K562 (cell line): ENCODE measurements around the gene GPC2. TPM values are rescaled to one million over a fixed set of nuclear protein-coding genes. Genes with fewer than 3 reads are reported as not detected.

Experiments used
- BRD4 ChIP-seq: fragments of 200-600 bp; sonication (generic); IDR thresholded peaks from 2 replicates; pipeline ENCODE4 v1.6.1; 2017; ENCODE audit warnings: inconsistent platforms
- HEY1 ChIP-seq: fragments of 250-450 bp; sonication (Bioruptor Pico); IDR thresholded peaks from 2 replicates; pipeline ENCODE4 v1.5.0; 2020; ENCODE audit warnings: mild to moderate bottlenecking, moderate library complexity, borderline replicate concordance
- HOMEZ ChIP-seq: fragments of 250-450 bp; sonication (Bioruptor Pico); IDR thresholded peaks from 2 replicates; pipeline ENCODE4 v1.4.0; 2020; ENCODE audit warnings: mild to moderate bottlenecking, moderate library complexity
- MXI1 ChIP-seq: IDR thresholded peaks from 2 replicates; pipeline ENCODE4 v1.6.1; 2011; ENCODE audit warnings: low read depth, mild to moderate bottlenecking, improper control_type of control experiment, low read length
- NR1H2 ChIP-seq: sonication (generic); formaldehyde crosslinking; IDR thresholded peaks from 2 replicates; pipeline ENCODE4 v1.4.0; 2020; ENCODE audit warnings: mild to moderate bottlenecking, missing genetic modification reagents
- RBM22 ChIP-seq: fragments of 200-400 bp; formaldehyde crosslinking; IDR thresholded peaks from 2 replicates; pipeline ENCODE4 v1.6.1; 2018; ENCODE audit warnings: low read length, low read depth; ENCODE audit not compliant: poor library complexity, severe bottlenecking
- SIN3B ChIP-seq: fragments of 450-650 bp; IDR thresholded peaks from 2 replicates; pipeline ENCODE4 v1.6.1; 2017; ENCODE audit warnings: low read depth, mild to moderate bottlenecking, moderate library complexity
- SMC3 ChIP-seq: conservative IDR thresholded peaks from 2 replicates; pipeline ENCODE4 v1.6.1; 2011; ENCODE audit warnings: low read depth, low read length, improper control_type of control experiment; ENCODE audit not compliant: insufficient read depth
- STAT6 ChIP-seq: sonication (generic); formaldehyde crosslinking; IDR thresholded peaks from 2 replicates; pipeline ENCODE4 v1.8.1; 2023; ENCODE audit warnings: mild to moderate bottlenecking, missing genetic modification reagents
- ZFP1 ChIP-seq: fragments of 450-650 bp; formaldehyde crosslinking; IDR thresholded peaks from 2 replicates; pipeline ENCODE4 v1.4.0; 2020; ENCODE audit warnings: mild to moderate bottlenecking, mixed read lengths
- ZFPM2 ChIP-seq: fragments of 250-450 bp; sonication (Bioruptor Pico); IDR thresholded peaks from 2 replicates; pipeline ENCODE4 v1.5.1; 2022; ENCODE audit warnings: mild to moderate bottlenecking
- ZKSCAN3 ChIP-seq: fragments of 250-450 bp; sonication (Bioruptor Pico); IDR thresholded peaks from 2 replicates; pipeline ENCODE4 v1.4.0; 2020
- ZNF184 ChIP-seq: sonication (generic); formaldehyde crosslinking; IDR thresholded peaks from 2 replicates; pipeline ENCODE4 v1.5.0; 2020; ENCODE audit warnings: missing genetic modification reagents
- ZNF318 ChIP-seq, 2 experiments: fragments of 450-650 bp; IDR thresholded peaks; 2 replicates each; pipeline ENCODE4 v1.6.1; 2016; ENCODE audit warnings: mild to moderate bottlenecking in 2 of 2, borderline replicate concordance in 1 of 2, low read depth in 1 of 2, moderate library complexity in 1 of 2
- ZNF75A ChIP-seq: fragments of 450-650 bp; formaldehyde crosslinking; IDR thresholded peaks from 2 replicates; pipeline ENCODE4 v1.4.0; 2020; ENCODE audit warnings: mild to moderate bottlenecking
- polyA plus RNA-seq, 8 experiments: library from polyadenylated mRNA; depleted of rRNA in 4 of 8; stranded (reverse) in 5 of 8; unstranded in 3 of 8; fragments of >200 nt; fragmentation: Nextera tagmentation in 2 of 8; fragmentation: Illumina TruSeq in 1 of 8; extraction: Ambion mirVana in 2 of 8; extraction: Trizol in 1 of 8; gene quantifications; 2 replicates each; pipeline versions ENCODE4 v1.2.1 to v1.2.3, GENCODE V29; 2011 to 2014; ENCODE audit warnings: inconsistent platforms in 1 of 8, missing spikeins in 1 of 8
- total RNA-seq, 7 experiments: library from RNA; depleted of rRNA in 6 of 7; stranded (reverse); fragments of >200 nt in 6 of 7; fragmentation: Illumina TruSeq in 2 of 7; extraction: Trizol in 2 of 7; gene quantifications; 2 replicates each; pipeline versions ENCODE4 v1.2.1 to v1.2.3, GENCODE V29; 2011 to 2021; ENCODE audit warnings: low replicate concordance in 1 of 7

The GPC2 gene
- total and polyA plus RNA-seq, 9 of the 15 experiments (the other 6 are each of a cell fraction or from before 2014, with no cell fraction given): 0.06 to 7.7 (median 1.4) TPM; not detected in 1

GRCh38 chr7:100148559-100149328 is 28.4 kb downstream of the GPC2 start, which contains the start of gene LAMTOR4 (continued):
- TF ChIP-seq ZNF318 (IDR thresholded peaks at IDR 0.05; ENCODE audit: borderline replicate concordance in 1 of 2, low read depth in 1 of 2) (no peak), ZFPM2 (no peak), SMC3 (no peak), ZNF184 (no peak), SIN3B (no peak), HOMEZ (CRISPR knock-in tag) (no peak; the same call in 1 of the 2 replicates), HEY1 (CRISPR knock-in tag) (no peak), ZNF75A (CRISPR knock-in tag) (no peak), RBM22 (no peak), ZFP1 (no peak; the same call in 1 of the 2 replicates), BRD4 (no peak), STAT6 (CRISPR knock-in tag) (no peak), ZKSCAN3 (no peak), MXI1 (peak; percentile 39; the same call in 1 of the 2 replicates), NR1H2 (CRISPR knock-in tag) (no peak)
